ENCODE data around the gene DHCR24.

DHCR24 gene

DNA sequence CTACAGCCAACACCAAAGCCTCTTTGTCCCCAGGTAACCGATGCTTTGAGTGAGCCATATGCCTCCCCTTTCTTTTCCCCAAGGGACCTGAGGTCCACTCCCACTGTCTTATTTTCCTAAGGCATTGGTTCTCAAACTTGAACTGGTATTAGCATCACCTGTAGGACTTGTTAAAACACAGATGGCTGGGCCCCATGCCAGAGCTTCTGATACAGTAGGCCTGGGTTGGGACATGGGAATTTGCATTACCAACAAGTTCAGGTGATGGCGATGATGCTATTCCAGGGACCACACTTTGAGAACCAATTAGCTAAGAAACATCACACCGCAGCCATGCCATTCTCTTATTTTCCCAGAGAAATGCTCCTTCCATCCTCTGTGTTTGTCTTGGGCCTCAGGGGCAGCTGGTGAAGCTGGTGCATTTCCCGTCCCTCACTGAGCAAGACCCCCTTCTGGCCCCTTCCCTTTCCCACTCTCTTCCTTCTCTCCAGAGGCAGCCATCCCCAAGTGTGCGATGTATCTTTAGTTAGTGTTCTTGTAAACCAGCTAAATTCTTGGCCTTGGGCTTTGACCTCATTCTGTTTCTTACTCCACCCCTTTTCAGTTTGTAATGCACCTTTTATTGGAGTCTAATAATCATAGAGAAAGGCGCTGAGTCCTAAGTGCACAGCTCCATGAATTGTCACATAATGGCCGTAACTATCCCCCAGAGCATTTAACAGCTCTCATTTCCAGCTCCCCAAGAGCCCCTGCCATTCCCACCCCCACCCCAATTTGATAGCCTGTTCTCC, 71.7 kb downstream of the DHCR24 start:
- no peak for DNase-seq (ENCODE audit: low read depth in 2 of 2)

DNA sequence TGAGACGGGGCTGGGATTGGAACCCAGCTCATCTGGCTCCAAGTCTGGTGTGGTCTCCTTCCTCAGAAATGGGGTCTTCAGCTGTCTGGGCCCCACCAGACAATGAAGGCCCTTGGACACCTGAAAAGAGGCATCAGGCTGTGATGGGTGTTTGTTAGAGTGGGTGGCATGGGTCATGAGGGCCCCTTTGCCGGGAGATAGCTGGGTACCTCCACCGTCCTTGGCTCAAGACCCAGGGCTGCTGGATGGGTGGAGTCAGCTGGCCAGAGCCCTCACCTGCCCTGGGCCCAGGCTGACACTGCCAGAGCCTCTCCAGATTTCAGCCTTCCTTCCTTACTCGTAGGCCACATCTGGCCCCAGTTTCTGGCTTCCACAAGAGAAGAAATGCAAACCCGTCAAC, 72.4 kb downstream of the DHCR24 start:
- no peak for DNase-seq (ENCODE audit: low read depth in 2 of 2)

DNA sequence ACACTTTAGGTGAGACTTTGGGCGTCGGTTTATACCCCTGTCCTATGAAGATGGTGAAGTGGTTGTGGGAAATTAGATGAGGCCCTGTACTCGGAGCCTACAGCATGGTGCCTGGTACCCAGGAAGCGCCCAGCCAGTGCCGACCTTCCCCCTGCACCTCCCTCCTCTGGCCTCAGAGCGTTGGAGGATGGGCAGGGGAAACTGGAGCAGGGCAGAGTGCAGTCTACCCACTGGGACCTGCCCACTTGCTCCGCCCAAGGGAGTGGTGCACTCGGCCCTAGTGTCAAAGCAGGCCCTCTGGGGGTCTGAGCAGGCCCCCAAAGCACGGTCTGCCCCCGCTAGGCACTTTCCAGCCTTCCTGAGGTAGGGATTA, 72.9 kb downstream of the DHCR24 start:
- DNase-seq (ENCODE audit: low read depth in 2 of 2): no peak

DNA sequence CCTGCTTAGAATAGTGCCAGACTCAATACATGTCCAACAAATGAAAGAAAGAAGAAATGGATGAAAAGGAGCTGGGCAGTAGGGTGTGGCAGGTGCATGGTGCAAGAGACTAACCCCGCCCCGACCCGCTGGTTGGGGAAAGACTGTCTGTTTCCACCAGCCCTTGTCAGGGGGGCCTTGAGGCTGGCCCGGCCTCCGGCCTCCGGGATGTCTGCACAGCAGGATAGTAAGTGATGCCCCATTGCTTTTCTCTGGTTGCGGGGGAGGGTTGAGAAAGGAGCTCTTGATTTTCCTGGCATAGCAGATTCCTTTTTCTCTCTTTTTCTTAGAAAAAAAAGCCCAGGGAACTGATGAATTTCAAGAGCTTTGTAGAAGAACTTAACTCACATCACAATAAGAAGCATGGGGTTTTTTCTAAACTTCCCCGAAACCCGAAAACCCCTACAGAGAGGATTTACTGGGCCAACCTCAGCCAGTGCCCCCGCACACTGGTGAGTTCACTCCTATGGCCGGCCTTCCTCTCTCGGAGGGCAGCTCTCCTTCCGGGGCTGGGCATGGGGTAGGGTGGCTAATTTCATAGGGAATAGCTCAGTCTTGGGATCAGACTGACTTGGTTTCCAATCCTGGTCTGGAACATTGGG, 73.4 kb downstream of the DHCR24 start:
- DNase-seq (ENCODE audit: low read depth in 2 of 2): no peak

DNA sequence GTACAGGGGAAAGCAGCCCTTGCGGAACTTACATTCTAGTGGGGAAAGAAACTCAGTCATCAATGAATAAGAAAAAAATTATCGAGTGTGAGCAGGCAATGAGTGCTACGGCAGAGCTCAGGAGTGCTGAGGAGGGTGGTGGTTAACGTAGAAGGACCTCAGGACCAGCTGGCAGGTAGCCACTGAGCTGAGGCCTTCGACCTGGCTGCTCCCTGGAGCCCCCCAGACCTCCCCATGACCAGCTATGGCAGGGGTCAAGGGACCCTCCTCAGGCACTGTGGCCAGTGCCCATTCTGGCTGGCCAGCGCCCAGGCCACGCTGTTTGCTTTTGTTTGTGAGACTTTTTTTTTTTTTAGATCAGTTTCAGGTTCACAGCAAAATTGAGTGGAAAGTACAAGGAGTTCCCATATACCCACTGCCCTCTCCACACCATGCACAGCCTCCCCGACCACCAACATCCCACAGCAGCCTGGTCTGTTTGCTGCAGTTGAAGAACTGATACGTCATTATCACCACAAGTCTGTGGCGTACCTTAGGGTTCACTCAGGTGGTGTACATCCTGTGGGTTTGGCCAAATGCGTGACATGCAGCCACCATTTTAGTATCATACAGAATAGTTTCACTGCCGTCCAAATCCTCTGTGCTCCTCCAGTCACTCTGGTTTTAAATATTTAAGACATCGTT, 74.1 kb downstream of the DHCR24 start:
- DNase-seq (ENCODE audit: low read depth in 2 of 2): no peak

DNA sequence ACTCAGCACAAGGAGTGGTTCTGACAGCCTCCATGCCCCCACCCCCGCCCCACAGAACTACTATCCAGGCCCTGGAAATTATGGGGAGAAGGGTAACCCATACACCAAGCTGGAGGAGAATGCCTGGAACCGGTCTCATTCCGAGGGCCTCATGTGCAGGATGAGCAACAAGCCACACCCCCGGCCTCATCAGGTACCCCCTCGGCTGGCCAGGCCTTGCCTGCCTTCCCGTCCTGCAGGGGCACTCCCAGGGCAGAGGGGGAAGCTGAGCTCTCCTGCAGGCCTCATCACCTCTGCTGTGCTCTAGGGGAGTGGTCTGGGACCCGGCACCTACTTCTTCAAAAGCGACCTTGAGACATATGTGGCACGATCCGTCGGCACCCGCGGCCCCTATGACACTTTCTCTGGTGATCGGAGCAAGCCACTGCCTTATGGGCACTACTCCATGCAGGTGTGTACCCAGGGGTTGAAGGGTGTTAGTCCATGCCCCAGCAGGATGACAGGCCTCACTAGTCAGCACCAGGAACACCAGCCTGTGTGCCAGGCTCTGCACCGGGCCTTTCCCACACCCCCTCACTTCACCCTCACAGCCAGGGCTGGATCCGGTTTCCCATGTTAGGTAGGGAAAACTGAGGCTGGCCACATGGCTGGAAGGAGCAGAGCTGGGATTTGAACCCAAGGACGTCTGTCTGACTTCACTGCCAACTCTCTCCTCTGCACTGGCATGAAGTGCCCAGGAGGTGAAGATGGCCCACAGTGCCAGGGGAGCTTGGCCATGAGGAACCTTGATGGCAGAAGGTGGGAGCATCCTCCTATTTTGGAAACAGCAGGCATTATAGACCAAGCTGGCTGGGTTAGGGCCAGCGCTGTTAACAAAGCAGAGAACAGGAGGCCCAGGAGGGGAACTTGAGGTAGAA, 75.0 kb downstream of the DHCR24 start:
- no peak for DNase-seq (ENCODE audit: low read depth in 2 of 2)

DNA sequence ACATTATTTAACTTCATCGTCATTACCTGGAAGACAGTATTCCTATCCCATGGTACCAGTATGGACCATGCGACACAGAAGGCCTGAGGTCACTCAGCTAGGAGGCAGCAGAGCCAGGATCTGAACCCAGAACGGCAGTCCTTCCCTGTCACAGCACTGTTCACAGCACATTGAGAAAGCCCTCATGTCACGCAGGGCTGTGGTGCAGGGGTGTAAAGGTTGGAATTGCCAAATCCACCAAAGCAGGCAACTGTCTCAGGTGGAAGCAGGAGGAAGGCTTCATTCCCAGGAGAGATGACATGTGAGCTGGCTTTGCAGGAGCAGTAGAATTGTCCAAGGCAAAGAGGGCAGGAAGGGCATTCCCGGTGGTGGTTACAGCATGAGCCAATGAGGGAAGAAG, 75.9 kb downstream of the DHCR24 start:
- no peak for DNase-seq (ENCODE audit: low read depth in 2 of 2)

DNA sequence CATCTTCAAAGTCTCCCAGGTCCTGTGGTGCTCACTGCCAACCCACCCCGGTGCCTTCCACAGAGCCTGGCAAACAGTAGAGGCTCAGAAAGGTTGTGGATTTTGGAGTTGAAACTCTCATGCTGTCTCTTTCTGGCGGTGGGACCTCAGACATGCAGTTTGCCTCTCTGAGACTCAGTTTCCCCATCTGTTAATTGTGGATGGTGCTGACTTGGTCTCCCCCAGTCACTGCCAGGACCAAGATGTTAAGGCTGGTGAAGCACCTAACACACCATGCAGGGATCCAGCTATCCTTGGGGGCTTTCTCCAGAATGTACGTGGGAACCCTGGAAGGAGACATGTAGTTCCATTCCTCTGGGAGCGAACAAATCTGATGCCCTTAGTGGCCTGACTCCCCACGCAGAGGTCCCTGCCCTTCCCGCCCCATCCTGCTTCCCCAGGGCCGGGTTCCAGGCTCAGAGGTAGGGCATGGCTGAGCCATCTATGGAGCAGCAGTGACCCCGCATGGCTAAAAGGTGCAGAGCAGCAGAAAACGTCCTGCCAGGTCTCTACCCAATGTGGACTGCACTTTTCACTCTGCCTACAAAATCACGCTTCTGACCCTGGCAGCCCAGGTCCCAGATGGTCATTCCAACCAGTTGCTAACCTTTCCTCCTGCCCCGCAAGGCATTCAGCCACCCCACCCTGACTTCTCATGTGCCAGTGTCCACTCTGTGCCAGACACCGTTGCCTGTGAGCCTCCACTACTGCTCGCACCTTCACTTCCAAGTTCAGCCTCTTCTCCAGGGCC, 76.6 kb downstream of the DHCR24 start:
- peak; percentile 1 to 5 for DNase-seq (ENCODE audit: low read depth in 2 of 2)

DNA sequence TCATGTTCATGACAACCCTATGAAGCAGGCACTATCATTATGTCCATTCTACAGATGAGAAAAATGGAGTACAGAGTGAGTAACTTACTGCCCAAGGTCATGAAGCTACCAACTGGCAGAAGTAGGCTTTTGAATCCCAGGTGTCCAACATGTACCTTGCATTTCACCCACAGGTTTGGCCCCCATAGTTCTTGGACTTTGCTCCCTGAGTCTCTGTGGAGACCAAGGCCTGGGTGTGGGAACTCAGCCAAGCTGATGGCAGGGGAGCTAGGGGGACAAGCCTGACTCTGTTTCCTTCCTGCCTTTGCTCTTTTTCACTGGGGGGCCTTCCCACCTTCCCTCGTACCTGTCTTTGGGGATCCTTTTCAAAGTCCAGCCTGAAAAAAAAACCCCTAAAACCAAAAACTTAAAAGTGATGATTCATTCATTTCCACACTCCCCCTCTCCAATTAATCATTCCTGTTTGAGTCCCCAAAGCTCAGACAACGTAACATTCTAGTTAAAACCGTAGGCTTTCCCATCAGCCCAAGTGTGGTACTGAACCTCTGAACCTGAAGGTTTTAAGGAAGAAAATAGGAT, 77.4 kb downstream of the DHCR24 start:
- DNase-seq (ENCODE audit: low read depth in 2 of 2): no peak

DNA sequence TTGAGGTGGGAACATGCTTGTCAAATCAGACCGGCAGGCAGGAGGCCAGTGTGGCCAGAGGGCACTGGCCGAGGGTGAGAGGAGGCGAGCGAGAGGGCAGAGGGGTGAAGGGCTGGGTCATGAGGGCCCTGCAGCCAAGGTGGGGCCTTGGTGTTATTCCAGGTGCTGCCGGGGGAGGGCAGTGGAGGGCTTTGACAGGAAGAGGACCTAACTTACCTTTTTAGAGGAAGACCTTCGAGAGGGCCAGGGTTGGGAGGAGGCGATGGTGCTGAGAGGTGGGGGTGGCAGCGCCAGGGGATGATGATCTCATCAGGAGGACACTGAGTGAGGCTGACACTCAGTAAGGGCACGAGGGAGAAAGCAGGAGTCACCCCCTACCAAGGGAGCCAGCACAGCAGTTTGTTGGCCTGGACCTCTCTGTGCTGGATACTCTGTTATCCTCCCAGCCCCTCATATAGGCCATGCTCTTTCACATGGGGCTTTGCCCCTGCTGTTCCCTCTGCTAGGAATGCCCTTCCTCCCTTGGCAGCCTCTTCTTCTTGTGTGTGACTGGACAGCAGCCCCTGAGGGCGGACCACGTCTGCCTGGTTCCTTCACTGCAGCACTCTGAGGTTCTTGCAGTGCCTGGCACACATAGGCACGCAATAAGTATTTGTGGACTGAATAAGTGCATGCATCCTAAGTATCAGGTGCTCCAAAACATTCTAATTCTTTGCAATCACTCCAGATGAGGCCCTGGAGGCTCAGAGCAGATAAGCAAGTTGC, 78.4 kb downstream of the DHCR24 start:
- no peak for DNase-seq (ENCODE audit: low read depth in 2 of 2)

DNA sequence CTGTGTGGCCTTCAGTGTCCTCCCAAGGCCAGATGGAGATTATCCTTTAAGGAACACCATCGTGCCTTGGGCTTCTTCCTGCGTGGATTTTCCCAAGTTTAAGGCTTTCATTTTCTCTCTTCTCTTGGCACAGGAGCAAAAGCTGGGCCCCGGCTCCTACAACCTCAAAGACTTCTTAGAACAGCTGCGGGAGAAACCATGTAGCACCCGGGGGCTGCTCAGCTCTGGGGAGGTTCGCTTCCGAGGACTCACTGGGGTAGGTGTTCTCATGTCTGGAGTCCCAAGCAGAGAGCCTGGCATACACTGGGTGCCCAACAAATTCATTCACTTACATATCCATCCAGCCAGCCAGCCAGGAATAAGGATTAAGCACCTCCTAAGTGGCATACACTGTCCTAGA, 79.2 kb downstream of the DHCR24 start:
- DNase-seq (ENCODE audit: low read depth in 2 of 2): no peak

DNA sequence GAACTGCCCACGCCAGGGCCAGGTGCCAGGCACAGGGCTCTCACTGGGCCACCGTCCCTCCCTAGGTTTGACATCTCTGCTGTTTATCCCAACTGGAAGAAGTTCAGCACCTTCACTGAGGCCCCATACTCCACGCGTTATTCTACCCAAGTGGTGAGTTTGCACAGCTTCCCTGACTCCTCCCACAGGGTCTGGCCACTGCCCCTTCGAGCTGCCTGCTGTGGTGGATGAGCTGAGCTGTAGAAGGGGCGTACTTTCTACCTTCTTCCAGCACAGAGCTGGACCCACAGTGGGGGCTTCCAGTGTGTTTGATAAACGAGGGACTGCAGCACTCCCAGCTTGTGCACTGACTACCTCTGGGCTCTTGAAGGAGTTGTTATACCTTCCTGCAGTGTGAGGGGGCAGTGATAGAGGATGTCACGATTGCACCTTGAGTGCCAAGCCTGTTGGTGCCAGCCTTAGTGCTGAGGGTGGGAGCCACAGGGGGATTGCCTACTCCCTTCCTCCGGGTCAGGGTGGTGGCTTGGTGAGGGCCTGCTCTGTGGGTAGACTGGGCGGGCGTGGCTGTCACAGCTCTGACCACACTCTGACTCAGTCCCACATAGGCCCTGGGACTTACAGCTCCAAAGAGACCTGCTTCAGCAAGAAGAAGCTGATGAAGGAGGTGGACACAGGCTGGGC, 79.9 kb downstream of the DHCR24 start:
- DNase-seq (ENCODE audit: low read depth in 2 of 2): no peak

DNA sequence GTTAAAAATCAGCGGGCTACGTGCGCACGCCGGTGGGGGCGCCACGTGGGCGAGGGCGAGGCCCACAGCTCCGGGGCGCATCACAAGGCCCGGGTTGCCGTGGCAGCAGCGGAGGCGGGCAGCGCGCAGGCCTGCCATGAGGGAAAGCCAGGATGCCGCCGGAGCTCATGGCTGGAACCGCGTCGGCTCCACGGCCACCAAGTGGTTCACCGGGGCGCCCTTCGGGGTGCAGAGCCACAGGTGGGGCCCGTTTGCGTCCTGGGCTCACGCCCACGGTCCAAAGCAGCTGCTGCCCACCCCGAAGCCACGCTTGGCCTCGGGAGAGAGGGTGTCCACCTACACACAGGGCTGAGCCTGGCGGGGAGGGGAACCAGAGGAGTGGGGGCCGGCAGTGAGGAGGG, 81.0 kb downstream of the DHCR24 start:
- no peak for DNase-seq (ENCODE audit: low read depth in 2 of 2)

DNA sequence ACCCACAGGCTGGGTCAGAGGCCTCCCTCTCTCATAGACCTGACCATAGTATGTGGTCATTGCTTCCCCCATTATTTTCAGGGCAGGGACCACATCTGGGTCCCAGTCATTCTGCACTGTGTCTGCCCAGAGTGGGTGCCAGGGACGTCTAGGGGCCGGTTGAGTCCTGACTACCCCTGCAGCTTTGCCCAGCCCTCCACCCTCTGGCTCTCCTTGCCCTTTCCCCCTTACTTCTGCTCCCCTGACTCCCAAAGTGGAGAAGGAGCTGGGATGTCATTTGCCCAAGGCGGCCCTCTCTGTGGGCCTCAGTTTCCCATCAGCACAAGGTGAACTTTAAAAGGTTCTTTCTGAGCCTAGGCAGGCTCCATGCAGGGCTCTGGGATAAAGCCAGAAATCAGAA, 81.5 kb downstream of the DHCR24 start:
- DNase-seq (ENCODE audit: low read depth in 2 of 2): no peak

DNA sequence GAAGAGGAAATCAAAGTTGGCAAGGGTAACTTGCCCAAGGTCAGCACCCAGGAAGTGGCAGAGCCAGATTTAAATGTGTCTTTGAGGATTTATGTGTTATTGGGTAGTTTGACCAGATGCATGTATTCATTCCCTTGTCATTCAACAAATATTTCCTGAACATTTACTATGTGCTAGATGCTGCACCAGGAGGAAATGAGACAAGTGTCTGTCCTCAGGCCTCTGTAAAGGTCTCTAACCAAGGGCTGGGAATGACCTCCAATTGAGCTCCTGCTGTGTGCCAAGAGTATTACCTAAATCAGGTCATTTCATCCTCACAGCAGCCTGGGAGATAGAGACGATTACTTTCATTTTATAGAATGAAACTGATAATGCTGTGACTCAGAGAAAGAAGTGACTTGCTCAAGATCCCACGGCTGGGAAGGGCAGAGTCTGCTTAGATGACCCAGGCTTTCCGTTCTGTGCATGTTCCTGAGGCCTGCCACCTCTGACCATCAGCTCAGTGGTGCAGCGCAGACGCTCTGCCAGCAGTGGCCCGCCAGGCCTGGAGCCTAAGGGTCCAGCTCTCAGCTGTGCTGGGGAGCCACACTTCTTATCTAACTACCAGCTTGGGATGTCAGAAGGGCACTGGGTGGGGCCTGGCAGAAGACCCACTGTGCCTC, 82.4 kb downstream of the DHCR24 start:
- DNase-seq (ENCODE audit: low read depth in 2 of 2): no peak

DNA sequence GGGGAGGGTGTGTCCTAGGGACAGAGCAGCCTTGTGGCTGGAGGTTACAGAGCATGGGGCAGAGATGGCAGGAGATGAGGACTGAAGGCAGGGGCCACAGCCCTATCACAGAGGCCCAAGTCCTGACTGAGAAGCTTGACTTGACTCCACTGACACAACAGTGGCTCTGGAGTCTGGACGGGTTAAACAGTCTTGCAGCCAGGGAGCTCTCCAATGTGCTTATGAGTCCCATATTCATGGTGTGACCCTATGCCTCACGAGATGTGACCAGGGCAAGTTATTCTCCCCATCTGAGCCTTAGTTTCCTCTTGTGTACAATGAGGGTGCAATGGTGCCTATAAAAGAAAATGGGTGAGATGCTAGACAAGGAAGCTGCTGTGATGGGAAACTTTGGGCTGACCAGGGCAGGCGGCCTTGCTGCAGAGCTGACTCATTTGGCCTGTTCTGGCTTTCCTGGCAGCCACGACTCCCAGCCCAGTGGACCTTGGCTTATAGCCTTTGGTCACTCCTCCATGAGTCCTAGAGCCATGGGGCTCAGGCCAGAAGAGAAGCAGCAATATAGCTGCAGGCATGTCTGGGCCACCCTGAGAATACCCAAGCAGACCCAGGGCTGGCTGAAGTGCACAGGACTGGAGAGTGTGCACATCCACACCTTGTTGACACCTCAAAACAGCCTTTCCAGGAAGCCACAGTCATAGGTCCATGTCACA, 83.1 kb downstream of the DHCR24 start:
- DNase-seq (ENCODE audit: low read depth in 2 of 2): no peak

DNA sequence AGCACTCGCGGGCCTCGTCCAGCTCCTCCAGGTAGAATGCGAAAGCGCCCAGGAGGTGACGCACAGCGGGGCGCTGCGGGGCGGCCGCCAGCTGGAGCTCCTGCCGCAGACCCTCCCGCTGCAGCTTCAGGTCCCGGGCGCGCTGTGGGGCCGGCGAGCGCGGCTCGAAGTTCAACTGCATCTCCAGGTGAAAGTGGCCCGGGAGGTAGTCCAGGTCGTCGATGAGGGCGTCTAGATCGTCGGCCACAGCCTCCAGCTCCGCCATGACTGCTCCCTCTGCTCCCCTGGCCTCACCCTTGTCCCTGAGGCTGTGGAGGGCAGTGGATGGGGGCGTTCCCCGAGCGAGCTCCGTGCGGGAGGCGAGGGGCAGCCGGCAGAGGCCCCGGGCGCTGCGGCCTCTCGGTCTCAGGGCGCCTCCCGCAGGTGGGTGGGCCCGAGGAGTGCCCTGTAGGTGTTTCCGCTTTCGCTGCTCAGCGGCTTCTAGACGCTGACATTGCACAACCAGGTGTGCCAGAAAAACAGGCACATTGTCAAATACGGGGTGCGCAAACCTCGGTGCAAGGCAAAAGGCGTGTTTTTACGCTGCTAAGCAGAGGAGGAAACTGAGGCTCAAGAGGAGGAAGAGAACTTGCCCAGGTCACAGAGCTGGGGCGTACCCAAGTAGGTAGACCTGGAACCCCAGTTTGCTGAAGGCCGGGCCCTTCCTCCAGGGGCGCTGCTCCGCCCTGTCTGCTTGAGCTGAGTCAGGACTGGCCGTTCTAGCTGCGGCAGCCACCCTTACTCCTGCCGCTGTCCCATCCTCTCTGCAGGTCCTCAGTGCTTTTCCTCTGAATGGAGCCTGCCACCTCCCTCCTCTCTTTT, 85.9 kb downstream of the DHCR24 start, which contains the start of gene TTC22:
TSS of gene TTC22 (minus strand) at position 425 of the 861 bp plus-strand sequence. CDS start at position 265, 160 bp downstream.
- no peak for DNase-seq (ENCODE audit: low read depth in 2 of 2)

Measured in fibroblast of skin of left biceps (primary cell).